Vagina (tissue), 2 donors: ENCODE measurements around the gene SMTN.

Experiments used
- POLR2A ChIP-seq, 2 donors: fragments of 450-650 bp; IDR thresholded peaks; one replicate each; pipeline ENCODE4 v1.6.1; 2017; ENCODE audit warnings: antibody characterized with exemption in 2 of 2, mild to moderate bottlenecking in 2 of 2, moderate library complexity in 2 of 2
- POLR2AphosphoS5 ChIP-seq, 2 donors: sonication (generic); formaldehyde crosslinking; IDR thresholded peaks; one replicate each; pipeline ENCODE4 v1.9.0; 2017; ENCODE audit warnings: antibody characterized with exemption in 2 of 2, mild to moderate bottlenecking in 2 of 2, low read depth in 1 of 2; ENCODE audit not compliant: insufficient read depth in 1 of 2
- TF ChIP-seq, protein P1 (sequence below), 3 experiments: fragments of 450-650 bp in 2 of 3; fragments of 200-600 bp in 1 of 3; sonication (generic) in 1 of 3; IDR thresholded peaks; one replicate each; pipeline ENCODE4 v1.5.1; 2017 to 2019; ENCODE audit warnings: antibody characterized with exemption in 3 of 3, mild to moderate bottlenecking in 2 of 3, moderate library complexity in 2 of 3

DNA sequence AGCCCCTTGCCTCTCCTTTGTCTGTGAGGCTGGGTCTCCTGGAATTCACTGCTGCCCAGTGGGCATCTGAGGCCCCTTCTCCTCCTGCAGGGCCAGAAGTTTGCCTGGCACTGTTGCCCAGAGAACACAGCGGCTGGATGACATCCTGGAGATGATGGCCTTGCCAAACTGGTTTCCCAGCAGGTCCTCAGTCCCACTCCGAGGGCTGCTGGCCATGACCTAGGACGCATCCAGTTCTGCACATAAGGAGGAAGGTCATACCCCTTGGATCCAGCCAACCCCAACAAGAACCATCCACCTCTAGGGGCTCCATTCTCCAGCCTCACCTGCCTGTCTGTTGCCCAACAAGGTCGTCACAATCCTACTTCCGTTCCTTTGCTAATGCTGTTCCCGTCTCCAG, 3.4 kb upstream of the SMTN start:
- no peak for TF ChIP-seq POLR2A (IDR thresholded peaks at IDR 0.05)
- TF ChIP-seq, protein P1, sequence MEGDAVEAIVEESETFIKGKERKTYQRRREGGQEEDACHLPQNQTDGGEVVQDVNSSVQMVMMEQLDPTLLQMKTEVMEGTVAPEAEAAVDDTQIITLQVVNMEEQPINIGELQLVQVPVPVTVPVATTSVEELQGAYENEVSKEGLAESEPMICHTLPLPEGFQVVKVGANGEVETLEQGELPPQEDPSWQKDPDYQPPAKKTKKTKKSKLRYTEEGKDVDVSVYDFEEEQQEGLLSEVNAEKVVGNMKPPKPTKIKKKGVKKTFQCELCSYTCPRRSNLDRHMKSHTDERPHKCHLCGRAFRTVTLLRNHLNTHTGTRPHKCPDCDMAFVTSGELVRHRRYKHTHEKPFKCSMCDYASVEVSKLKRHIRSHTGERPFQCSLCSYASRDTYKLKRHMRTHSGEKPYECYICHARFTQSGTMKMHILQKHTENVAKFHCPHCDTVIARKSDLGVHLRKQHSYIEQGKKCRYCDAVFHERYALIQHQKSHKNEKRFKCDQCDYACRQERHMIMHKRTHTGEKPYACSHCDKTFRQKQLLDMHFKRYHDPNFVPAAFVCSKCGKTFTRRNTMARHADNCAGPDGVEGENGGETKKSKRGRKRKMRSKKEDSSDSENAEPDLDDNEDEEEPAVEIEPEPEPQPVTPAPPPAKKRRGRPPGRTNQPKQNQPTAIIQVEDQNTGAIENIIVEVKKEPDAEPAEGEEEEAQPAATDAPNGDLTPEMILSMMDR (IDR thresholded peaks at IDR 0.05): no peak
- no peak for TF ChIP-seq POLR2AphosphoS5 (IDR thresholded peaks at IDR 0.05; ENCODE audit: insufficient read depth in 1 of 2, low read depth in 1 of 2)
